Stimulated activated CD8-positive, alpha-beta memory T cell treated with anti-CD3 and anti-CD28 coated beads, Interleukin-4, amount 100 ng/mL, for 24 hours (primary cell): ENCODE measurements around the gene CPPED1.

ENCODE experiments used
- DNase-seq: peaks from one replicate; pipeline ENCODE4 v3.0.0-alpha.2; 2020; ENCODE audit warnings: low read depth

Gene CPPED1

GRCh38 chr16:12649356-12649755 lies 154.3 kb downstream of the CPPED1 start:
- no peak for DNase-seq

GRCh38 chr16:12646490-12647274 lies 157.0 kb downstream of the CPPED1 start:
- DNase-seq: peak; percentile 12

- no peak for DNase-seq
Measured at GRCh38 chr16:12646098-12646489, 157.6 kb downstream of the CPPED1 start.

GRCh38 chr16:12643034-12643455 lies 160.6 kb downstream of the CPPED1 start:
- no peak for DNase-seq

- DNase-seq: no peak
Measured at GRCh38 chr16:12639044-12639443, 164.6 kb downstream of the CPPED1 start.

GRCh38 chr16:12637002-12637401 lies 166.7 kb downstream of the CPPED1 start:
- no peak for DNase-seq

GRCh38 chr16:12629271-12629670 lies 174.4 kb downstream of the CPPED1 start:
- DNase-seq: no peak

GRCh38 chr16:12628536-12628935 lies 175.2 kb downstream of the CPPED1 start:
- DNase-seq: no peak

GRCh38 chr16:12627394-12627793 lies 176.3 kb downstream of the CPPED1 start:
- no peak for DNase-seq

- no peak for DNase-seq
Measured at GRCh38 chr16:12626411-12626810, 177.3 kb downstream of the CPPED1 start.

GRCh38 chr16:12625716-12626115 lies 178.0 kb downstream of the CPPED1 start:
- DNase-seq: no peak

GRCh38 chr16:12625068-12625467 lies 178.6 kb downstream of the CPPED1 start:
- DNase-seq: no peak

GRCh38 chr16:12620150-12620549 lies 183.5 kb downstream of the CPPED1 start:
- DNase-seq: no peak

- no peak for DNase-seq
Measured at GRCh38 chr16:12618515-12618914, 185.2 kb downstream of the CPPED1 start.

- peak; percentile 18 for DNase-seq
Measured at GRCh38 chr16:12617401-12617819, 186.3 kb downstream of the CPPED1 start.

- no peak for DNase-seq
Measured at GRCh38 chr16:12614662-12615278, 188.9 kb downstream of the CPPED1 start.

- DNase-seq: no peak
Measured at GRCh38 chr16:12613992-12614661, 189.6 kb downstream of the CPPED1 start.

- DNase-seq: peak; percentile 26
Measured at GRCh38 chr16:12613131-12613991, 190.3 kb downstream of the CPPED1 start.

- no peak for DNase-seq
Measured at GRCh38 chr16:12612598-12613101, 191.0 kb downstream of the CPPED1 start.

GRCh38 chr16:12611916-12612597 lies 191.6 kb downstream of the CPPED1 start:
- no peak for DNase-seq

GRCh38 chr16:12611006-12611477 lies 192.6 kb downstream of the CPPED1 start:
- DNase-seq: no peak
